GM12892 (cell line): ENCODE results near the gene DNAH10.

Experiments
- POLR2A ChIP-seq: IDR thresholded peaks from 2 replicates; pipeline ENCODE4 v1.6.1; 2011; ENCODE audit warnings: low read depth, low read length, control low read depth
- POLR2AphosphoS5 ChIP-seq: IDR thresholded peaks from 2 replicates; pipeline ENCODE4 v1.6.1; 2011; ENCODE audit warnings: low read depth, low read length, control low read depth
- TAF1 ChIP-seq: IDR thresholded peaks from 2 replicates; pipeline ENCODE4 v1.6.1; 2011; ENCODE audit warnings: low read depth, mild to moderate bottlenecking, control low read depth, low read length, borderline replicate concordance

- TF ChIP-seq POLR2A: no peak
- TF ChIP-seq POLR2AphosphoS5: no peak
- no peak for TF ChIP-seq TAF1
Measured at GRCh38 chr12:123853396-123854070, 91.4 kb downstream of the DNAH10 start.
